ENCODE results near the gene DIP2C.

DIP2C gene

GRCh38 chr10:472241-472910 is 217.1 kb downstream of the DIP2C start:
- Histone ChIP-seq H3K4me3 (ENCODE audit: low read depth, low read length) (no peak overlapping the region), H3K27me3 (ENCODE audit: insufficient read depth, low read depth, severe bottlenecking) (no peaks in the 10 kb centered on the region), H3K9me3 (ENCODE audit: severe bottlenecking) (no peaks in the 10 kb centered on the region), H3K27ac (no peak overlapping the region), H3K36me3 (no peaks in the 10 kb centered on the region)
- no peak for DNase-seq
- TF ChIP-seq, protein P1, sequence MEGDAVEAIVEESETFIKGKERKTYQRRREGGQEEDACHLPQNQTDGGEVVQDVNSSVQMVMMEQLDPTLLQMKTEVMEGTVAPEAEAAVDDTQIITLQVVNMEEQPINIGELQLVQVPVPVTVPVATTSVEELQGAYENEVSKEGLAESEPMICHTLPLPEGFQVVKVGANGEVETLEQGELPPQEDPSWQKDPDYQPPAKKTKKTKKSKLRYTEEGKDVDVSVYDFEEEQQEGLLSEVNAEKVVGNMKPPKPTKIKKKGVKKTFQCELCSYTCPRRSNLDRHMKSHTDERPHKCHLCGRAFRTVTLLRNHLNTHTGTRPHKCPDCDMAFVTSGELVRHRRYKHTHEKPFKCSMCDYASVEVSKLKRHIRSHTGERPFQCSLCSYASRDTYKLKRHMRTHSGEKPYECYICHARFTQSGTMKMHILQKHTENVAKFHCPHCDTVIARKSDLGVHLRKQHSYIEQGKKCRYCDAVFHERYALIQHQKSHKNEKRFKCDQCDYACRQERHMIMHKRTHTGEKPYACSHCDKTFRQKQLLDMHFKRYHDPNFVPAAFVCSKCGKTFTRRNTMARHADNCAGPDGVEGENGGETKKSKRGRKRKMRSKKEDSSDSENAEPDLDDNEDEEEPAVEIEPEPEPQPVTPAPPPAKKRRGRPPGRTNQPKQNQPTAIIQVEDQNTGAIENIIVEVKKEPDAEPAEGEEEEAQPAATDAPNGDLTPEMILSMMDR (IDR thresholded peaks at IDR 0.05; ENCODE audit: low read depth, low read length): no peak

DNA sequence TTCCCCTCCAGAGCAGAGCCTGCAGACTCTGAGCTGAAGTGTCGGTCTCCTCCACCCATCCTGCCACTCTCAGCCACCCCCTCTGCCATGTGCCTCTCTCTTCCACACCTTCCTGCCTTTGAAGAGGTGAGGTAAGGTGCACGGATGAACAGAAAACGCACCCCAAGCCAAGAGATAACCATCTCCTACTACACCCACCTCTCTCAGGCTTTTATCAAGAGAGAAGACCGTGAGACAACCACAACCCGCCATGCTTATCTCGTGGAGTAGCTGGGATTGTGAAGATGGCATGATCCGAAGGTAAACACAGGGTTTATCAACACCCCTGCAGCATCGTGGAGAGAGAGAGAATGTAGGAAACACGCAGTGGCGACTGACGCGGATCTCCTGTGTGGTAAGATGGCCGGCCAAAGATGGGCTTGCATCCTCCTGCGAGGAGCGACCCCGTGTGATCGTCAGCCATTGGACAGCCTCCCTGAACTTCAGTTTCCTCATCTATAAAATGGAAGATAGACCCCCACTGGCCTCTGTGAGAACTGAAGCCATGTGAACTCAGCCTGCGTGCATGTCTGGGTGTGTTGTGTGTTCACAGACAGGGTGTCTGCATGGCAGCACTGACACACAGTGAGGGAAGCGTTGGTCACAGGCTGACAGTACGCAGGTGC is 219.0 kb downstream of the DIP2C start:
- Histone ChIP-seq H3K27me3 (ENCODE audit: insufficient read depth, low read depth, severe bottlenecking) (no peaks in the 10 kb centered on the region), H3K4me3 (ENCODE audit: low read depth, low read length) (no peak overlapping the region), H3K9me3 (ENCODE audit: severe bottlenecking) (no peaks in the 10 kb centered on the region), H3K27ac (no peak overlapping the region), H3K36me3 (no peaks in the 10 kb centered on the region)
- no peak for DNase-seq
- TF ChIP-seq, protein P1 (IDR thresholded peaks at IDR 0.05; ENCODE audit: low read depth, low read length): no peak

- TF ChIP-seq, protein P1 (IDR thresholded peaks at IDR 0.05; ENCODE audit: low read depth, low read length): no peak
- H3K9me3 ChIP-seq (ENCODE audit: severe bottlenecking): no peaks in the 10 kb centered on the region
- no peak overlapping the region for H3K4me3 ChIP-seq (ENCODE audit: low read depth, low read length)
- DNase-seq: no peak
- no peak overlapping the region for H3K27ac ChIP-seq
- no peaks in the 10 kb centered on the region for H3K36me3 ChIP-seq
- no peaks in the 10 kb centered on the region for H3K27me3 ChIP-seq (ENCODE audit: insufficient read depth, low read depth, severe bottlenecking)
Measured at GRCh38 chr10:469947-470338, 219.5 kb downstream of the DIP2C start.

DNA sequence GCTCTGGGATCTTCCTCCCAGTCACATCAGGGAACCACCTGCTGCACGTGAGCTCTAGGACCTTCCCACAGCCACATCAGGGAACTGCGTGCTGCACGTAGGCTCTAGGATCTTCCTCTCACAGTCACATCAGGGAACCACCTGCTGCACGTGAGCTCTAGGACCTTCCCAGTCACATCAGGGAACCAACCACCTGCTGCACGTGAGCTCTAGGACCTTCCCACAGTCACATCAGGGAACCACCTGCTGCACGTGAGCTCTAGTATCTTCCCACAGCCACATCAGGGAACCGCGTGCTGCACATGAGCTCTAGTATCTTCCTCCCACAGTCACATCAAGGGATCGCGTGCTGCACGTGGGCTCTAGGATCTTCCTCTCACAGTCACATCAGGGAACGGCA is 229.7 kb downstream of the DIP2C start:
- TF ChIP-seq, protein P1 (IDR thresholded peaks at IDR 0.05; ENCODE audit: low read depth, low read length): no peak
- Histone ChIP-seq H3K36me3 (no peaks in the 10 kb centered on the region), H3K27me3 (ENCODE audit: insufficient read depth, low read depth, severe bottlenecking) (no peaks in the 10 kb centered on the region), H3K27ac (no peak overlapping the region), H3K4me3 (ENCODE audit: low read depth, low read length) (no peak overlapping the region), H3K9me3 (ENCODE audit: severe bottlenecking) (no peaks in the 10 kb centered on the region)
- no peak for DNase-seq

GRCh38 chr10:458421-458851 is 231.0 kb downstream of the DIP2C start:
- Histone ChIP-seq H3K27ac (no peak overlapping the region), H3K27me3 (ENCODE audit: insufficient read depth, low read depth, severe bottlenecking) (no peaks in the 10 kb centered on the region), H3K9me3 (ENCODE audit: severe bottlenecking) (no peaks in the 10 kb centered on the region), H3K36me3 (no peaks in the 10 kb centered on the region), H3K4me3 (ENCODE audit: low read depth, low read length) (no peak overlapping the region)
- TF ChIP-seq, protein P1 (IDR thresholded peaks at IDR 0.05; ENCODE audit: low read depth, low read length): no peak
- no peak for DNase-seq

All from WERI-Rb-1 (cell line).